Dedifferentiated amniotic fluid mesenchymal stem cell (primary cell): ENCODE measurements around the gene IL18BP.

ENCODE experiments used
- DNase-seq: peaks from one replicate; pipeline ENCODE4 v3.0.0-alpha.2; 2016; ENCODE audit errors: extremely low spot score

IL18BP gene

GRCh38 chr11:71996946-71997345 lies 1.8 kb upstream of the IL18BP start:
- no peak for DNase-seq

DNA sequence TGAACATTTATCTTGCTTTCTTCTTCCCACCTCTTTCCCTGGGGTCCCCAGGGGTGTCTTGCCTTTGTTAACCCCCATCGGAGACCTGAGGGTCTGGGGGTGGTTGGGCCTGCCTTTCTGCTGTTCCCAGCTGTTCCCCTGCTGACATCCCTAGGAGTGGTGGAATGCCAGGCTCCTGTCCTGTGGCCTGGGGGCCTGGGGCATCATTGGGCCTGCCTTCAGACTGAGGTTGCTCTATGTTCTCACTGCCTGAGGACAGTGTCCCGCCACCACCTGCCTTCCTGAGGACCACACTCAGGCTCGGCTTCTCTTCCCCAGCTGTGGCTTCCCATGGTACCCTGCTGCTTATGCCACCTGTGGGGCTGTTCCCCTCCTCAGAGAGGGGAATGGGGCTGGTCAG lies 1.1 kb upstream of the IL18BP start:
- no peak for DNase-seq

- no peak for DNase-seq
Measured at GRCh38 chr11:71998061-71998460, 648 bp upstream of the IL18BP start.

DNA sequence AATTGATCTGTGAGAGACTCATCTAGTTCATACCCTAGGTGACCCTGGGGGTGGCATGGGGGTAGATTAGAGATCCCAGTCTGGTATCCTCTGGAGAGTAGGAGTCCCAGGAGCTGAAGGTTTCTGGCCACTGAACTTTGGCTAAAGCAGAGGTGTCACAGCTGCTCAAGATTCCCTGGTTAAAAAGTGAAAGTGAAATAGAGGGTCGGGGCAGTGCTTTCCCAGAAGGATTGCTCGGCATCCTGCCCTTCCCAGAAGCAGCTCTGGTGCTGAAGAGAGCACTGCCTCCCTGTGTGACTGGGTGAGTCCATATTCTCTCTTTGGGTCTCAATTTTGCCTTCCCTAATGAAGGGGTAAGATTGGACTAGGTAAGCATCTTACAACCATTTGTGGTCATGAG lies 653 bp downstream of the IL18BP start:
- DNase-seq = no peak

DNA sequence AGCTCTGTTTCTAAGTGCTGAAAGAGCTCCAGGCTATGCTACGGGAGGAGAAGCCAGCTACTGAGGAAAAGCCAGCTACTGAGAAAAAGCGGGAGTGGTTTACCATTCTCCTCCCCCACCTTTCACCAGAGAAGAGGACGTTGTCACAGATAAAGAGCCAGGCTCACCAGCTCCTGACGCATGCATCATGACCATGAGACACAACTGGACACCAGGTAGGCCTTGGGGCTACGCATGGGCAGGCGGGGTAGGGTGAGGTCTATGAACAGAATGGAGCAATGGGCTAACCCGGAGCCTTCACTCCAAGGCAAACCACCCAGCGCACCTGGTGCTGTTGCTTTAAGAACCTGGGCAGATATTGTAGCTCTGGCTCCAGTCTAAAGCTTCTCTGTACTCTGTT lies 1.1 kb downstream of the IL18BP start:
- no peak for DNase-seq

GRCh38 chr11:72000202-72000867 lies 1.6 kb downstream of the IL18BP start:
- DNase-seq = no peak

GRCh38 chr11:72001285-72001684 lies 2.6 kb downstream of the IL18BP start:
- DNase-seq = no peak

- DNase-seq = no peak
Measured at GRCh38 chr11:72001834-72002591, 3.3 kb downstream of the IL18BP start.

DNA sequence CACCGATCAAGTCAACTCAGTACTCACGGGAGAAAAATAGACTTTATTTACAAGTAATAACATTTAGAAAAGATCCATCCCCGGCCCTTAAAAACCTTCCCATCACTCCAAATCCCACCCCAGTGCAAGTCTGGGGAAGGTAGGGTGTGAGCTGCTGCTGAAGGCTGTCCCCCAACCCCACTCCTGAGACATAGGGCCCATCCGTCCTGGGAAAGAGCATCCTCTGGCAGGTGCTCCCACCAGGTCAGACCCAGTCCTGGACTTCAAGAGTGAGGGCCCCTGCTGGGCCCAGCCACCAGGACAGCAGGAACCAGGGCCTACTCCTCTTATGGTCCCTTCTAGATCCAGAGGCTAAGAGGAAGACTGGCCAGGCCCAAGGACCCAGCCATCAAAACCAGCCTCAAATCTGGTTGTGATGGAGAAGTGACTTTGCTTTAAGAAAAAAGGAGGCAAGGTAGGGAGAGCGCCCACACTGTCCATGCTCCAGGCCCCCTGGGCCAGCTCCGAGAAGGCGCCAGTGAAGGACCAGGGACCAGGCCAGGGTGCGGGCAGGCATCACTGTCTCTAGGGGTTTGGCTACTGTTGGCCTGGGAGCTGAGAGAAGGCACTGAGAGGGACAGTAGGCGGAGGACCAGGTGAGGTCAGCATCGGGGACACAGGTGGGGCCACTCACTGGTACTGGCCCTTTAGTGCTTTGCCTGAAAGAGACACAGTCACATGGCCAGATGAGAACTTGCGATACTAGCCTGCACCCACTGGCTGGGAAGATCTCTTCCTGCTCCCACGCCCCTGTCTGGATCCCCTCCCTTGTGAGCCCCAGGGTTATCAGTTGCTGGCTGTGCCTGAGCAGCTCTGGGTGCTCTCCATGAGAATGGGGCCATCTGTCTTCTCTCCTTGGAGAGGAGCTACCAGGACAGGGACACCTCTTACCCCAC lies 4.4 kb downstream of the IL18BP start:
- DNase-seq = no peak

GRCh38 chr11:72003776-72004171 lies 5.1 kb downstream of the IL18BP start:
- DNase-seq = no peak

DNA sequence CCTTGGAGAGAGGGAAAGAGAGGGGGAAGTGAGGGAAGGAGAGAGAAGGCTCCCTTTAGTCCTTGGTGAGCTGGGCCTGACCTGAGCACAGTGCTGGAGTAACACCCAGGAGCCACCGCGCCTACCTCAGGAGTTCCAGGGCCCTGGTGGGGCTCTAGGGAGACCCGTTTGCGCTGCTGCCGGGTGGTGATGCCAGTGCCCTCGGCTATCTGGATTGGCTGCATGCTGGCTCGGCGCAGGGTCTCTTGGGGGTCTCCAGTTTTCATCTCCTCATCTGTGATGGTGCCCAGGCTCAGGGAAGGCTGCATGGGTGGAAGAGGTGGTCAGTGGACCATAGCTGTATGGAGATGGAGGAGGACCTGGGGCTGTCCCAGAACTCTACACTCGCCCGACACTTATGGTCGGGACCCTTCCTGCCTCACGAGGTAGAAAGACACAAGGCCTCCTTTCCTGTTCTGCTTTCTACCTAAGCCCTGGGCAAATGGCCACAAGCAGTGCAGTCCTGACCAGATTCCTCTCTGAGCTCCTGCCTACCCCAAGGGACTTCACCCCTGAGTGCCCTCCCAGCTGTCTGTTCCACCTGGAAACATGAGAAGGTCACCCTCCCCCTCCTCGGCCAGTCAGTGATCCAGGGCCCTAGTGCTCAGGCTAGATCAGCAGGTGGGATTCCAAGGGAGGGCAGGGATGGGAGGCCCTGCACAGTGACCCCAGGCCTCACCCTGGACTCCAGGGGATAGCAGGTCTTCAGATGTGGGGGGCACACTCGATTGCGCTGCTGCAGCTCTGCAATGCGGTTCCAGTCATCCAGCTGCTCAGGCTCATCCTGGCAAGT lies 6.0 kb downstream of the IL18BP start:
- no peak for DNase-seq

DNA sequence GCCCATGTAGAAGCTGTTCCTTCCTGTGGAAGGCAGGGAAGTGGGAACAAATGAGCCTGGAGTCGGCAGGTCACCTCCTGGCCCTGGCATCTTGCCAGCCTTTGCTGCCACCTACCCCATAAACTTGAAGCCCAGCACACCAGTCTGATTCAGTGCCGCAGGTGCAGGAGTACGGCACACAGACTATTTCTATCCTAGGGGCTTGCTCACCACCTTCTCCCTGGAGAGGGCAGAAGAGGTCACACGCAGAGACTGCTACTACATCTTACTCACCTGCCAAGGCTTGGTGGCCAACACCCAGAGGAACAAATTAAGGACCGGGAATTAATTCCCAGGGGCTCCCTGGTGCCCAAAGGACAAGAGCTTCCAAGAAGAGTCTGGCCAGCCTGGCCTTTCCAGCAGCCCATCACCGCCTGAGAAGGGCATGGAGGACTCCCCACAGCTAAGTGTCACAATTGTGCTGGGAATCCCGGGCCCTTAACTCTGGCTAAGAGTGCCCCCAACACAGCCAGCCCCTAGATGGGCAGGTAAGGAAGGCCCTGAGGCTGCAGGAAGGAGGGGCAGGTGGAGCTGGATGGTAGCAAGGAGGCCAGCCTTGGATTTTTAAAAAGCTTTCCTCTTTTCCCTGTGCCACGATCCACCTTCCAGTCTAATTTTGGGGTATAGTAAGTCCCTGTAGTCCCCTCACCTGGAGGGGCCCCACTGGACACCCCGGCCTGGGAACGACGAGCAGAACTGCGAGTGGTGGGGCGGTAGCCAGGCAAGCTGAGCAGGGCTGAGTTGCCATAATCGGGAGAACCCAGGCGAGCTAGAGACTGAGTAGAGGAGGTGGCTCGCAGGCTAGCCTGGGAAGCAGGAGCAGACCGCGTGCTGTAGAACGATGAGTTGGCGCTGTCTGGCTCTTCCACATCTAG lies 6.9 kb downstream of the IL18BP start:
- no peak for DNase-seq

DNA sequence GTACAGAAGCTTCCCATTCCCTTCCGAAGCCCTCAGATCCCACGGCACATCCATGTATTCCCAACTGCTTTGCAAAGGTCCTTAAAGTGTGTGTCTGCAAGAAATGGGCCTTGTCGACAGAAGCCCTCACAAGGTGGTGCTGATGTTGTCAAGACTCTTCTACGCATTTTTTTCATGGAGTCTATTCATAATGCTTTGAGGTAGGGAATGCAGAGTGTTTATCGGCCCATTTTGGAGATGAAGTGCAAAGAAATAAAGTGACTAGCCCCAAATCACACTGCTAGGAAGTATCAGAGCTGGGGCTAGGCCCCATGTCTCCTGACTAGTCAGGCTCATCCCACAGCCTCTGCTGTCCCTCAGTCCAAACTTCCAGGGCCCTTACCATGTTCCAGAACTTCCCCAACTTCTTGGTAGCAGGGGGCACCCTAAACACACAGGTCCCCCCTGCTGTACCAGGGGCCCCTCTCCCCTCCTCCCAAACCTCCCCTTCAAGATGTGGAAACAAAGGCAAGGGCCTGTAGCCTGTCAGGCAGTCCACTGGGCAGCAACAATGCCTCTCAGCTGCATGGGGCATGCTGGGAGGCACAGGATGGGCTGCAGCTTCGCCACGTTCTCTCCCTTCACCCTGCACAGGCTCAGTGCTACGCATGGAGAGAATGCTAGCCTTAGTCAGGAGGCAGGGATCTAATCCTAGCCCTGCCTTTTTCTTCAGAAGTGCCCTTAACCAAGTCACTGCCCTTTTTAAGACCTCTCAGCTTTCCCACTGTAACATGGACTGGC lies 7.8 kb downstream of the IL18BP start:
- DNase-seq = no peak

DNA sequence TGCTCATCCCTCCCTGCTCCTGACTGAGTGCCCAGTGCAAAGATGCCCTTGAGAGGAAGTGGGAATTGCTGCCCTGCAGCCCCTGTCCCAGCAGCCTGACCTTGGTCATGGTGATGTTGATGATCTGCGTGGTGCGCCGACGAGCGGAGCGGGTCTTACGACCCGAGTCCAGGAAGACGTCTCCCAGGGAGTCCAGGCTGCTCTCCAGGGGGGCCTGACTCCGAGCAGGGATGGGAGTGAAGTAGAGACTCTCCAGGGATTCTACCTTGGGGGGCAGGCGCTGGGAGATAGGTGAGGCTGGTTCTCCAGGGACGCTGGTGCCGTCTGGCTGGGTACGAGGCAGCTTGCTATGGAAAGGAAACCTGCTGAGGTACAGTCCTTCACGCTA lies 8.4 kb downstream of the IL18BP start:
- no peak for DNase-seq

DNA sequence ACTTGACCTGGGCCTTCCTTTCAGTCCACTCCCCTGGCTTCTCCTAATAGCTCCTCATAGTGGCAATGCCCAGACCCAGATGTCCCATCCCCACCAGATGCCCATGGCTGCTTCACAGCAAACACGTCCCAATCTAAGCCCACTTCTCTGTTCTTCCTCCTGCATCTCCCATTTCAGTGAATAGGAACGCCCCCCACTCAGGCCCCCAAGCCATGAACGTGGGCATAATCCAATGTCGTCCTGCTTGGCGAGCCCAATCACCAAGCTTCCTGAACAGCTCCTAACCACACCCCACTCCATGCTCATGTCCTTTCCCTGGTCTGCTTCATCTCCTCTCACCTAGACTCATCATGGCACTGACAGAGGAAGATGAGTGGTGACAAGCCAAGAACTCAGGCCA lies 8.9 kb downstream of the IL18BP start:
- DNase-seq = no peak

- no peak for DNase-seq
Measured at GRCh38 chr11:72008728-72009127, 10.0 kb downstream of the IL18BP start.

- DNase-seq = no peak
Measured at GRCh38 chr11:72009156-72009555, 10.4 kb downstream of the IL18BP start.

- no peak for DNase-seq
Measured at GRCh38 chr11:72010529-72011233, 12.0 kb downstream of the IL18BP start.

DNA sequence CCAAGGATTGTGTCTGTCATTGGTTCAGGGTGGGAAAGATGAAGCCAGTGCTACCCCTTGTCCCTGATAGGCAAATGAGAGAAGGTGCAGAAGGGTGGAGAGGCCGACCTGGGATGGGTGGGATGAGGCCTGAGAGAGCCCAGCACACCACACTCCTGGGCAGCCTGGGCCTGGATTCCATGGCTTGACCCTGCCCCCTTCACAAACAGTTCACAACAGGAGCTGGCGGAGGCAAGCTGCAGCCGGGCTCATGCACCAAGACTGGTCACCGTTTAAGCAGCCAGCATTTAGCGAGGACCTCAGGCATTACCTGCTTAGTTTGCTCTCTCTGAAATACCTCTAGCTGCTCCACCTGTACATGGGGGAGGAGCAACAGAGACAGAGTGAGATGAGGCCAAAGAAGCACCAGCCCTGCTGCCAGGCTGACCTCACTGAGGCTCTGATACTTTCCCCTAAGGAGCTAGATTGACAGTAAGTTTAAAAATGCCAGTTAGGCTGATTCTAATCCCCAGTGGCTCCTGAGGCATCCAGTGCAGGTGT lies 13.5 kb downstream of the IL18BP start:
- DNase-seq = no peak
